Measurements from ENCODE around the gene FAM120B.

Gene FAM120B

GRCh38 chr6:170292111-170292406, 14.5 kb upstream of the FAM120B start:
- Histone ChIP-seq H3K27me3 (ENCODE audit: control insufficient read depth, insufficient read depth, low read length) (peaks cover 63% of the 10 kb centered on the region), H3K4me3 (ENCODE audit: low read length) (peak overlapping the region; percentile 54), H3K4me1 (ENCODE audit: control insufficient read depth, insufficient read depth, low read length) (peaks cover 4% of the 10 kb centered on the region), H3K9ac (ENCODE audit: low read length) (no peak overlapping the region), H3K36me3 (ENCODE audit: control insufficient read depth, insufficient read depth, low read length) (no peaks in the 10 kb centered on the region), H3K27ac (ENCODE audit: low read depth, low read length) (no peak overlapping the region)

GRCh38 chr6:170292407-170293158, 14.0 kb upstream of the FAM120B start:
- peak overlapping the region; percentile 25 for H3K4me3 ChIP-seq (ENCODE audit: low read length)
- no peak overlapping the region for H3K9ac ChIP-seq (ENCODE audit: low read length)
- no peaks in the 10 kb centered on the region for H3K36me3 ChIP-seq (ENCODE audit: control insufficient read depth, insufficient read depth, low read length)
- peaks cover 59% of the 10 kb centered on the region for H3K27me3 ChIP-seq (ENCODE audit: control insufficient read depth, insufficient read depth, low read length)
- peaks cover 4% of the 10 kb centered on the region for H3K4me1 ChIP-seq (ENCODE audit: control insufficient read depth, insufficient read depth, low read length)
- H3K27ac ChIP-seq (ENCODE audit: low read depth, low read length): no peak overlapping the region

- Histone ChIP-seq H3K9ac (ENCODE audit: low read length) (no peak overlapping the region), H3K4me1 (ENCODE audit: control insufficient read depth, insufficient read depth, low read length) (peaks cover 4% of the 10 kb centered on the region), H3K4me3 (ENCODE audit: low read length) (no peak overlapping the region), H3K27ac (ENCODE audit: low read depth, low read length) (no peak overlapping the region), H3K36me3 (ENCODE audit: control insufficient read depth, insufficient read depth, low read length) (no peaks in the 10 kb centered on the region), H3K27me3 (ENCODE audit: control insufficient read depth, insufficient read depth, low read length) (peaks cover 53% of the 10 kb centered on the region)
Observed at GRCh38 chr6:170293341-170294231, 13.0 kb upstream of the FAM120B start.

GRCh38 chr6:170294298-170294730, 12.2 kb upstream of the FAM120B start:
- H3K27me3 ChIP-seq (ENCODE audit: control insufficient read depth, insufficient read depth, low read length): peaks cover 48% of the 10 kb centered on the region
- H3K36me3 ChIP-seq (ENCODE audit: control insufficient read depth, insufficient read depth, low read length): no peaks in the 10 kb centered on the region
- no peak overlapping the region for H3K9ac ChIP-seq (ENCODE audit: low read length)
- H3K4me1 ChIP-seq (ENCODE audit: control insufficient read depth, insufficient read depth, low read length): peaks cover 4% of the 10 kb centered on the region
- H3K27ac ChIP-seq (ENCODE audit: low read depth, low read length): no peak overlapping the region
- H3K4me3 ChIP-seq (ENCODE audit: low read length): no peak overlapping the region

- no peaks in the 10 kb centered on the region for H3K36me3 ChIP-seq (ENCODE audit: control insufficient read depth, insufficient read depth, low read length)
- no peak overlapping the region for H3K9ac ChIP-seq (ENCODE audit: low read length)
- H3K4me1 ChIP-seq (ENCODE audit: control insufficient read depth, insufficient read depth, low read length): peaks cover 4% of the 10 kb centered on the region
- peaks cover 48% of the 10 kb centered on the region for H3K27me3 ChIP-seq (ENCODE audit: control insufficient read depth, insufficient read depth, low read length)
- no peak overlapping the region for H3K27ac ChIP-seq (ENCODE audit: low read depth, low read length)
- peak overlapping the region; percentile 61 for H3K4me3 ChIP-seq (ENCODE audit: low read length)
Observed at GRCh38 chr6:170294813-170295509, 11.6 kb upstream of the FAM120B start.

- H3K4me3 ChIP-seq (ENCODE audit: low read length): peak overlapping the region; percentile 61
- no peaks in the 10 kb centered on the region for H3K36me3 ChIP-seq (ENCODE audit: control insufficient read depth, insufficient read depth, low read length)
- peaks cover 4% of the 10 kb centered on the region for H3K4me1 ChIP-seq (ENCODE audit: control insufficient read depth, insufficient read depth, low read length)
- no peak overlapping the region for H3K27ac ChIP-seq (ENCODE audit: low read depth, low read length)
- H3K27me3 ChIP-seq (ENCODE audit: control insufficient read depth, insufficient read depth, low read length): peaks cover 48% of the 10 kb centered on the region
- no peak overlapping the region for H3K9ac ChIP-seq (ENCODE audit: low read length)
Observed at GRCh38 chr6:170295510-170296422, 10.8 kb upstream of the FAM120B start.

GRCh38 chr6:170296423-170296745, 10.2 kb upstream of the FAM120B start:
- peaks cover 4% of the 10 kb centered on the region for H3K4me1 ChIP-seq (ENCODE audit: control insufficient read depth, insufficient read depth, low read length)
- H3K4me3 ChIP-seq (ENCODE audit: low read length): peak overlapping the region; percentile 61
- no peaks in the 10 kb centered on the region for H3K36me3 ChIP-seq (ENCODE audit: control insufficient read depth, insufficient read depth, low read length)
- H3K27ac ChIP-seq (ENCODE audit: low read depth, low read length): no peak overlapping the region
- peaks cover 48% of the 10 kb centered on the region for H3K27me3 ChIP-seq (ENCODE audit: control insufficient read depth, insufficient read depth, low read length)
- no peak overlapping the region for H3K9ac ChIP-seq (ENCODE audit: low read length)

GRCh38 chr6:170296746-170297575, 9.6 kb upstream of the FAM120B start:
- H3K27me3 ChIP-seq (ENCODE audit: control insufficient read depth, insufficient read depth, low read length): peaks cover 43% of the 10 kb centered on the region
- no peak overlapping the region for H3K27ac ChIP-seq (ENCODE audit: low read depth, low read length)
- H3K4me1 ChIP-seq (ENCODE audit: control insufficient read depth, insufficient read depth, low read length): peaks cover 4% of the 10 kb centered on the region
- H3K4me3 ChIP-seq (ENCODE audit: low read length): peak overlapping the region; percentile 23
- no peaks in the 10 kb centered on the region for H3K36me3 ChIP-seq (ENCODE audit: control insufficient read depth, insufficient read depth, low read length)
- no peak overlapping the region for H3K9ac ChIP-seq (ENCODE audit: low read length)

GRCh38 chr6:170297576-170298330, 8.8 kb upstream of the FAM120B start:
- Histone ChIP-seq H3K27me3 (ENCODE audit: control insufficient read depth, insufficient read depth, low read length) (peaks cover 35% of the 10 kb centered on the region), H3K4me1 (ENCODE audit: control insufficient read depth, insufficient read depth, low read length) (peaks cover 4% of the 10 kb centered on the region), H3K4me3 (ENCODE audit: low read length) (no peak overlapping the region), H3K27ac (ENCODE audit: low read depth, low read length) (no peak overlapping the region), H3K9ac (ENCODE audit: low read length) (no peak overlapping the region), H3K36me3 (ENCODE audit: control insufficient read depth, insufficient read depth, low read length) (no peaks in the 10 kb centered on the region)

GRCh38 chr6:170298688-170299087, 7.9 kb upstream of the FAM120B start:
- Histone ChIP-seq H3K4me1 (ENCODE audit: control insufficient read depth, insufficient read depth, low read length) (peaks cover 4% of the 10 kb centered on the region), H3K27me3 (ENCODE audit: control insufficient read depth, insufficient read depth, low read length) (peaks cover 26% of the 10 kb centered on the region), H3K9ac (ENCODE audit: low read length) (no peak overlapping the region), H3K4me3 (ENCODE audit: low read length) (no peak overlapping the region), H3K27ac (ENCODE audit: low read depth, low read length) (no peak overlapping the region), H3K36me3 (ENCODE audit: control insufficient read depth, insufficient read depth, low read length) (no peaks in the 10 kb centered on the region)

- no peak overlapping the region for H3K4me3 ChIP-seq (ENCODE audit: low read length)
- H3K36me3 ChIP-seq (ENCODE audit: control insufficient read depth, insufficient read depth, low read length): no peaks in the 10 kb centered on the region
- no peak overlapping the region for H3K9ac ChIP-seq (ENCODE audit: low read length)
- H3K27ac ChIP-seq (ENCODE audit: low read depth, low read length): no peak overlapping the region
- peaks cover 4% of the 10 kb centered on the region for H3K4me1 ChIP-seq (ENCODE audit: control insufficient read depth, insufficient read depth, low read length)
- peaks cover 11% of the 10 kb centered on the region for H3K27me3 ChIP-seq (ENCODE audit: control insufficient read depth, insufficient read depth, low read length)
Observed at GRCh38 chr6:170301184-170301583, 5.4 kb upstream of the FAM120B start.
